ENCODE measurements around the gene FDXR. TPM values are rescaled to one million over a fixed set of nuclear protein-coding genes. Genes with fewer than 3 reads are reported as not detected.
A peak's percentile ranks its signal among the peaks of the same experiment; 100 is the strongest.

Gene FDXR
- total and polyA plus RNA-seq, 9 of the 15 experiments (the other 6 are each of a cell fraction or from before 2014, with no cell fraction given): 0.89 to 70.7 (median 30.9) TPM

DNA sequence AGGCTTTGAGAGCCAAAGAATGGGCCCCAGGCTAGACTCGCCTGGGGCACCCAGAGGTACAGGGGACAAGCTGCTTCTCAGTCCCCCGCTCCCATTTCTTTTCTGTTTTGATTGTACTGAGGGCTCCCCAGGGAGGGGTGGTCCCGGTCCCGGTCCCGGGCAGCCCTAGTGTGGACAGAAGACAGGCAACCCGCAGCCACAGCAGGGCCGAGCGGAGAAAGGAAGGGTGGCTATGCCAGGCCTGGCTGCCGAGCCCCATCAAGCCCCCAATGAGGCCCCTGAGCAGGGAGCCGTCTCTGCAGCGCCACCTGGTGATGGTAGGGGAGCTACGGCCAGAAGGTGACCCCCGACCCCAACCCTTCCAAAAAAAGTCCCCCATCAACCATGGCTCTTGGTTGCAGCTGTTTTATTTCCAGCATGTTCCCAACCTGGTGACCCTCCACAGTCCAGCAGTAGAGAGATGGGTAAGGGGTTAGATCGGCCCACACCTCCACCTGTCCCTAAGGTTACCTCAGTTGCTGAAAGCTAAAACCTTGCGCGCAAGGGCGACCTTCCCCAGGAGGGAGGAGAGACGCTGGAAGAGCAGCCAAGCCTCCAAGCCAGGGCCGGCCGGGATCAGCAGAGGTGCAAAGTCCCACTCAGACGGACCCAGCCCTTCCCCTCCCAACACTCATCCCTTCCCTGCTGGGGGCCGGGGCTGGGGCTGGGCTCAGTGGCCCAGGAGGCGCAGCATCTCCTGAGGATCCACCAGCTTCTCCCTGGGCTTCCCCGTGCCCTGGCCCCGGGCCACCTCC lies 10.5 kb downstream of the FDXR start (continued):
- TF ChIP-seq, protein P1, sequence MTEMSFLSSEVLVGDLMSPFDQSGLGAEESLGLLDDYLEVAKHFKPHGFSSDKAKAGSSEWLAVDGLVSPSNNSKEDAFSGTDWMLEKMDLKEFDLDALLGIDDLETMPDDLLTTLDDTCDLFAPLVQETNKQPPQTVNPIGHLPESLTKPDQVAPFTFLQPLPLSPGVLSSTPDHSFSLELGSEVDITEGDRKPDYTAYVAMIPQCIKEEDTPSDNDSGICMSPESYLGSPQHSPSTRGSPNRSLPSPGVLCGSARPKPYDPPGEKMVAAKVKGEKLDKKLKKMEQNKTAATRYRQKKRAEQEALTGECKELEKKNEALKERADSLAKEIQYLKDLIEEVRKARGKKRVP (CRISPR knock-in tag; IDR thresholded peaks at IDR 0.05): no peak
- TF ChIP-seq, protein P2, sequence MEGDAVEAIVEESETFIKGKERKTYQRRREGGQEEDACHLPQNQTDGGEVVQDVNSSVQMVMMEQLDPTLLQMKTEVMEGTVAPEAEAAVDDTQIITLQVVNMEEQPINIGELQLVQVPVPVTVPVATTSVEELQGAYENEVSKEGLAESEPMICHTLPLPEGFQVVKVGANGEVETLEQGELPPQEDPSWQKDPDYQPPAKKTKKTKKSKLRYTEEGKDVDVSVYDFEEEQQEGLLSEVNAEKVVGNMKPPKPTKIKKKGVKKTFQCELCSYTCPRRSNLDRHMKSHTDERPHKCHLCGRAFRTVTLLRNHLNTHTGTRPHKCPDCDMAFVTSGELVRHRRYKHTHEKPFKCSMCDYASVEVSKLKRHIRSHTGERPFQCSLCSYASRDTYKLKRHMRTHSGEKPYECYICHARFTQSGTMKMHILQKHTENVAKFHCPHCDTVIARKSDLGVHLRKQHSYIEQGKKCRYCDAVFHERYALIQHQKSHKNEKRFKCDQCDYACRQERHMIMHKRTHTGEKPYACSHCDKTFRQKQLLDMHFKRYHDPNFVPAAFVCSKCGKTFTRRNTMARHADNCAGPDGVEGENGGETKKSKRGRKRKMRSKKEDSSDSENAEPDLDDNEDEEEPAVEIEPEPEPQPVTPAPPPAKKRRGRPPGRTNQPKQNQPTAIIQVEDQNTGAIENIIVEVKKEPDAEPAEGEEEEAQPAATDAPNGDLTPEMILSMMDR (IDR thresholded peaks at IDR 0.05 in 2 of 3, conservative IDR thresholded peaks at IDR 0.05 in 1 of 3; ENCODE audit: insufficient read depth in 2 of 3, low read depth in 1 of 3, low read length in 3 of 3): peak; percentile 52 to 70 (median 66)
- TF ChIP-seq BDP1 (IDR thresholded peaks at IDR 0.05; ENCODE audit: insufficient read depth, insufficient read length) (no peak), GABPB1 (CRISPR knock-in tag; IDR thresholded peaks at IDR 0.05) (no peak), NR2C1 (IDR thresholded peaks at IDR 0.05) (peak; percentile 69), NR2C1 (tag; IDR thresholded peaks at IDR 0.05) (peak; percentile 72), PML (IDR thresholded peaks at IDR 0.05; ENCODE audit: low read length) (no peak), MTA2 (IDR thresholded peaks at IDR 0.05; ENCODE audit: low read depth) (no peak), MAFK (IDR thresholded peaks at IDR 0.05; ENCODE audit: low read length) (no peak), ZBTB7A (IDR thresholded peaks at IDR 0.05; ENCODE audit: borderline replicate concordance, control insufficient read depth, low read depth, low read length) (peak; percentile 82)
- TF ChIP-seq, protein P3, sequence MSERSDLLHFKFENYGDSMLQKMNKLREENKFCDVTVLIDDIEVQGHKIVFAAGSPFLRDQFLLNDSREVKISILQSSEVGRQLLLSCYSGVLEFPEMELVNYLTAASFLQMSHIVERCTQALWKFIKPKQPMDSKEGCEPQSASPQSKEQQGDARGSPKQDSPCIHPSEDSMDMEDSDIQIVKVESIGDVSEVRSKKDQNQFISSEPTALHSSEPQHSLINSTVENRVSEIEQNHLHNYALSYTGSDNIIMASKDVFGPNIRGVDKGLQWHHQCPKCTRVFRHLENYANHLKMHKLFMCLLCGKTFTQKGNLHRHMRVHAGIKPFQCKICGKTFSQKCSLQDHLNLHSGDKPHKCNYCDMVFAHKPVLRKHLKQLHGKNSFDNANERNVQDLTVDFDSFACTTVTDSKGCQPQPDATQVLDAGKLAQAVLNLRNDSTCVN (CRISPR knock-in tag; IDR thresholded peaks at IDR 0.05): no peak
- TF ChIP-seq, protein P4, sequence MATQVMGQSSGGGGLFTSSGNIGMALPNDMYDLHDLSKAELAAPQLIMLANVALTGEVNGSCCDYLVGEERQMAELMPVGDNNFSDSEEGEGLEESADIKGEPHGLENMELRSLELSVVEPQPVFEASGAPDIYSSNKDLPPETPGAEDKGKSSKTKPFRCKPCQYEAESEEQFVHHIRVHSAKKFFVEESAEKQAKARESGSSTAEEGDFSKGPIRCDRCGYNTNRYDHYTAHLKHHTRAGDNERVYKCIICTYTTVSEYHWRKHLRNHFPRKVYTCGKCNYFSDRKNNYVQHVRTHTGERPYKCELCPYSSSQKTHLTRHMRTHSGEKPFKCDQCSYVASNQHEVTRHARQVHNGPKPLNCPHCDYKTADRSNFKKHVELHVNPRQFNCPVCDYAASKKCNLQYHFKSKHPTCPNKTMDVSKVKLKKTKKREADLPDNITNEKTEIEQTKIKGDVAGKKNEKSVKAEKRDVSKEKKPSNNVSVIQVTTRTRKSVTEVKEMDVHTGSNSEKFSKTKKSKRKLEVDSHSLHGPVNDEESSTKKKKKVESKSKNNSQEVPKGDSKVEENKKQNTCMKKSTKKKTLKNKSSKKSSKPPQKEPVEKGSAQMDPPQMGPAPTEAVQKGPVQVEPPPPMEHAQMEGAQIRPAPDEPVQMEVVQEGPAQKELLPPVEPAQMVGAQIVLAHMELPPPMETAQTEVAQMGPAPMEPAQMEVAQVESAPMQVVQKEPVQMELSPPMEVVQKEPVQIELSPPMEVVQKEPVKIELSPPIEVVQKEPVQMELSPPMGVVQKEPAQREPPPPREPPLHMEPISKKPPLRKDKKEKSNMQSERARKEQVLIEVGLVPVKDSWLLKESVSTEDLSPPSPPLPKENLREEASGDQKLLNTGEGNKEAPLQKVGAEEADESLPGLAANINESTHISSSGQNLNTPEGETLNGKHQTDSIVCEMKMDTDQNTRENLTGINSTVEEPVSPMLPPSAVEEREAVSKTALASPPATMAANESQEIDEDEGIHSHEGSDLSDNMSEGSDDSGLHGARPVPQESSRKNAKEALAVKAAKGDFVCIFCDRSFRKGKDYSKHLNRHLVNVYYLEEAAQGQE (IDR thresholded peaks at IDR 0.05; ENCODE audit: borderline replicate concordance): peak; percentile 22; the same call in 1 of the 2 replicates
- TF ChIP-seq, protein P4 (CRISPR knock-in tag; IDR thresholded peaks at IDR 0.05; ENCODE audit: low read depth): no peak
- TF ChIP-seq, protein P5, sequence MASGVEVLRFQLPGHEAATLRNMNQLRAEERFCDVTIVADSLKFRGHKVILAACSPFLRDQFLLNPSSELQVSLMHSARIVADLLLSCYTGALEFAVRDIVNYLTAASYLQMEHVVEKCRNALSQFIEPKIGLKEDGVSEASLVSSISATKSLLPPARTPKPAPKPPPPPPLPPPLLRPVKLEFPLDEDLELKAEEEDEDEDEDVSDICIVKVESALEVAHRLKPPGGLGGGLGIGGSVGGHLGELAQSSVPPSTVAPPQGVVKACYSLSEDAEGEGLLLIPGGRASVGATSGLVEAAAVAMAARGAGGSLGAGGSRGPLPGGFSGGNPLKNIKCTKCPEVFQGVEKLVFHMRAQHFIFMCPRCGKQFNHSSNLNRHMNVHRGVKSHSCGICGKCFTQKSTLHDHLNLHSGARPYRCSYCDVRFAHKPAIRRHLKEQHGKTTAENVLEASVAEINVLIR (CRISPR knock-in tag; IDR thresholded peaks at IDR 0.05): no peak
